CD8-positive, alpha-beta memory T cell (primary cell): Measurements from ENCODE around the gene OPCML. TPM values are rescaled to one million over a fixed set of nuclear protein-coding genes. Genes with fewer than 3 reads are reported as not detected.

Experiments used
- CTCF ChIA-PET: fragments of 350-600 bp; sonication (Branson Sonifier 250); formaldehyde crosslinking; loops from one replicate; lab custom pipeline; 2021; ENCODE audit warnings: antibody characterized with exemption; lab: Charles Lee
- POLR2A ChIA-PET: fragments of 350-600 bp; sonication (Branson Sonifier 250); formaldehyde crosslinking; loops from one replicate; lab custom pipeline; 2021; ENCODE audit warnings: antibody characterized with exemption; lab: Charles Lee
- DNase-seq, 5 donors: peaks; one replicate each; pipeline versions ENCODE4 v3.0.0 to v3.0.0-alpha.2; 2020 to 2022; ENCODE audit warnings: mixed read lengths in 1 of 5
- H3K27ac ChIP-seq: one replicate; pipeline ENCODE4 v1.7.0; 2013; ENCODE audit warnings: low read depth, mild to moderate bottlenecking, low read length, moderate library complexity
- H3K27me3 ChIP-seq: 2 replicates; pipeline ENCODE4 v1.7.0; 2013; ENCODE audit warnings: low read length, mild to moderate bottlenecking; ENCODE audit not compliant: insufficient read depth, poor library complexity, severe bottlenecking
- H3K36me3 ChIP-seq: 2 replicates; pipeline ENCODE4 v1.7.0; 2013; ENCODE audit warnings: mild to moderate bottlenecking, low read length, moderate library complexity; ENCODE audit not compliant: insufficient read depth
- H3K4me1 ChIP-seq: 2 replicates; pipeline ENCODE4 v1.7.0; 2013; ENCODE audit warnings: mild to moderate bottlenecking, low read length, moderate library complexity; ENCODE audit not compliant: insufficient read depth
- H3K4me3 ChIP-seq: 2 replicates; pipeline ENCODE4 v1.7.0; 2013; ENCODE audit warnings: mild to moderate bottlenecking, low read length
- H3K9me3 ChIP-seq: 2 replicates; pipeline ENCODE4 v1.7.0; 2013; ENCODE audit warnings: mild to moderate bottlenecking, low read length
- H3K27ac Mint-ChIP-seq, 8 donors: one replicate each; pipeline ENCODE4 v1.8.0; 2020 to 2021; ENCODE audit warnings: mixed read lengths in 8 of 8, mild to moderate bottlenecking in 6 of 8, inconsistent platforms in 3 of 8, moderate library complexity in 3 of 8
- H3K27me3 Mint-ChIP-seq, 2 donors: one replicate each; pipeline ENCODE4 v1.8.0; 2020 to 2021; ENCODE audit warnings: mixed read lengths in 2 of 2, mild to moderate bottlenecking in 1 of 2, moderate library complexity in 1 of 2
- H3K36me3 Mint-ChIP-seq, 3 donors: one replicate each; pipeline ENCODE4 v1.8.0; 2020 to 2021; ENCODE audit warnings: mixed read lengths in 3 of 3, inconsistent platforms in 1 of 3, mild to moderate bottlenecking in 1 of 3
- H3K4me1 Mint-ChIP-seq, 3 donors: one replicate each; pipeline ENCODE4 v1.8.0; 2020 to 2021; ENCODE audit warnings: mixed read lengths in 3 of 3, inconsistent platforms in 1 of 3, mild to moderate bottlenecking in 1 of 3
- H3K4me3 Mint-ChIP-seq, 7 donors: one replicate each; pipeline ENCODE4 v1.8.0; 2020 to 2021; ENCODE audit warnings: mixed read lengths in 7 of 7, mild to moderate bottlenecking in 6 of 7, moderate library complexity in 4 of 7, inconsistent platforms in 2 of 7
- H3K9me3 Mint-ChIP-seq, 5 donors: one replicate each; pipeline ENCODE4 v1.8.0; 2020 to 2022; ENCODE audit warnings: mixed read lengths in 5 of 5, mild to moderate bottlenecking in 3 of 5, moderate library complexity in 2 of 5, inconsistent platforms in 1 of 5
- polyA plus RNA-seq: library from polyadenylated mRNA; unstranded; fragments of 300-500 nt; fragmentation: Illumina TruSeq; gene quantifications from one replicate; pipeline ENCODE4 v1.2.3, GENCODE V29; 2021
- total RNA-seq, 2 experiments: library from RNA; stranded (reverse); gene quantifications; one replicate each; pipeline ENCODE4 v1.2.3, GENCODE V29; 2021

The OPCML gene
- total and polyA plus RNA-seq, 3 experiments from 2014 or later: not detected

DNA sequence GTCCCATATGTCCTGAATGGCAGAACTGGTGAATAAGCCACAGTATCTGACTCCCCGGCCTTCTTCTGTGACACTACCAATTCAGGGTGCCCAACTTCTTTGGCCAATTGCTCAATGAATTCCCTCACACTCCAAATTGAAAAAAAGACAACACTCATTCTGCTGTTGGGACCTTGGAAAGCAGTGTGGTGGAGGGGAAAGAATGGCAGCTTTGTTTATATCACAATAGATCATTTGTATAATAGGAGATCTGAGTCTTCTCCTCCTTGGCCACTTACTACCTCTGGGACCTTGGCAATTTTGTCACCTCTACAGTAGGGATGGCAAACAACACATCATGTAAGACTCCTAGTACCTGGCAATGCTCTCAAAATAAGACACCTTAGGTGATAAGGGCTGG is 64.6 kb downstream of the OPCML start:
- no peak overlapping the region for H3K4me3 ChIP-seq
- H3K27ac ChIP-seq: no peak overlapping the region
- H3K27ac Mint-ChIP-seq: no peak overlapping the region
- no peaks in the 10 kb centered on the region for H3K9me3 ChIP-seq
- POLR2A ChIA-PET: no interaction called here
- DNase-seq: no peak
- H3K36me3 ChIP-seq: no peaks in the 10 kb centered on the region
- H3K4me1 ChIP-seq: no peaks in the 10 kb centered on the region
- peaks cover 0 to 2% of the 10 kb centered on the region in 2 donors for H3K27me3 Mint-ChIP-seq
- CTCF ChIA-PET: no interaction called here
- H3K4me3 Mint-ChIP-seq: no peak overlapping the region
- no peaks in the 10 kb centered on the region for H3K27me3 ChIP-seq
- peaks cover 0 to 3% (median 0%) of the 10 kb centered on the region in 5 donors for H3K9me3 Mint-ChIP-seq
- H3K4me1 Mint-ChIP-seq: no peaks in the 10 kb centered on the region
- no peaks in the 10 kb centered on the region for H3K36me3 Mint-ChIP-seq

DNA sequence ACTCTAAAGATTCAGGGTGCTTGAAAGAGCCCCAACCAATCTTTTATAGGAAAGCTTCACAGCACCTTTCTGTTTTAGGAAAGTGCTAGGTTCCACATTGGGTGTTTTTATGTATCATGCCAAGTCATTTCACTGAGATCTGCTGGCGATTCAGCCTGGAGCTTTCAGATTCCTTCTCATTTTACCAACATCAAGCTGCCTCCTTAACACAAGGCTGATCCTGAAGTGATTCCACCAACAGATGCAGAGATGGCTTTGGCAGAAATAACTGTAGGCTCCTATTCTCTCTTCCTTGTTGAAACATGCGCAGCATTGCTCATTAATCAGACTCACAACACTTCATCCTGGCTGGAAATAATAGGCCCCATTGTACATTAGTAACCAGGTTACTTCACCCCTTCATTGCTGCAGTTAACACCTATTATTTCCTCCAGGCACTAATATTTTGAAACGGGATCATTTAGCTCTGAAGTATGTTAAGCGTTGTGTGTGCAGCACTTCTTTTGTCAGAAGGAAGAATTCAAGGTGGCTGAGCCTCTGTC is 89.0 kb downstream of the OPCML start:
- Mint-ChIP-seq H3K9me3 (peaks cover 0 to 10% (median 2%) of the 10 kb centered on the region in 5 donors), H3K36me3 (no peaks in the 10 kb centered on the region), H3K27me3 (no peaks in the 10 kb centered on the region), H3K27ac (no peak overlapping the region), H3K4me1 (no peaks in the 10 kb centered on the region), H3K4me3 (no peak overlapping the region)
- Histone ChIP-seq H3K4me3 (no peak overlapping the region), H3K36me3 (no peaks in the 10 kb centered on the region), H3K27ac (no peak overlapping the region), H3K27me3 (no peaks in the 10 kb centered on the region), H3K4me1 (no peaks in the 10 kb centered on the region), H3K9me3 (no peaks in the 10 kb centered on the region)
- ChIA-PET POLR2A (no interaction called here), CTCF (no interaction called here)
- no peak for DNase-seq

DNA sequence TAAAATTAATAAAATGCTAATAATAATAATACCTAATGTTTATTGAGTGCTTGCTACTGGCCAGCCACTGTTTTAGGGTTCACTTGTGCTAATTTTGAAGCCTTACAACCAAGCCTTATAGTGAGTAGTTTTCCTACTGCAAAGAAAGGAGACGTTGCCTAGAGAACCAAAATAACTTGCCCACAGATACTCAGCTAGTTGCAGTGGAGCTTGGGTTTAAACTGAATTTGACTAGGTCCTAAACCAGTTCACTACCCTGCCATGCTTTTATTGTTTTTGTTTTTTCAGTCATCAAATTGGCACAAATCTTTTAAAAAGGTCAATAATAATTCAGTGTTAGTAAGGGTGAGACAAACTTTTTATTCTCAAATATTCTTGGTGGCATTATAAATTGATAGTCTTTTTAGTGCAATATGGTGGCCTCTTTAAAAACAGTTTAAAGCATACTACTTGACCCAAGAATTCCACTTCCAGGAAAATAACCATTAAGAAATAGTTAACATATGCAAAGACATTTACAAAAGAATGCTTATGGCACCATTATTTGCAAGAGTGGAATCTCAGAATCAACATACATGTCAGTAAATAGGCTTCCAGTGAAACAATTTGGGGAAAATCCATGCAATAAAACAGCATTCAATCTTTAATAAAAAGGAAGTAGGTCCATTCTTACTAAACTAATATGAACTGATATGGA is 90.2 kb downstream of the OPCML start:
- Histone ChIP-seq H3K4me3 (no peak overlapping the region), H3K27ac (no peak overlapping the region), H3K9me3 (no peaks in the 10 kb centered on the region), H3K27me3 (no peaks in the 10 kb centered on the region), H3K36me3 (no peaks in the 10 kb centered on the region), H3K4me1 (no peaks in the 10 kb centered on the region)
- H3K9me3 Mint-ChIP-seq: peaks cover 0 to 8% (median 2%) of the 10 kb centered on the region in 5 donors
- no peaks in the 10 kb centered on the region for H3K27me3 Mint-ChIP-seq
- POLR2A ChIA-PET: no interaction called here
- H3K4me1 Mint-ChIP-seq: no peaks in the 10 kb centered on the region
- no peak for DNase-seq
- no peaks in the 10 kb centered on the region for H3K36me3 Mint-ChIP-seq
- no peak overlapping the region for H3K4me3 Mint-ChIP-seq
- CTCF ChIA-PET: no interaction called here
- H3K27ac Mint-ChIP-seq: no peak overlapping the region

DNA sequence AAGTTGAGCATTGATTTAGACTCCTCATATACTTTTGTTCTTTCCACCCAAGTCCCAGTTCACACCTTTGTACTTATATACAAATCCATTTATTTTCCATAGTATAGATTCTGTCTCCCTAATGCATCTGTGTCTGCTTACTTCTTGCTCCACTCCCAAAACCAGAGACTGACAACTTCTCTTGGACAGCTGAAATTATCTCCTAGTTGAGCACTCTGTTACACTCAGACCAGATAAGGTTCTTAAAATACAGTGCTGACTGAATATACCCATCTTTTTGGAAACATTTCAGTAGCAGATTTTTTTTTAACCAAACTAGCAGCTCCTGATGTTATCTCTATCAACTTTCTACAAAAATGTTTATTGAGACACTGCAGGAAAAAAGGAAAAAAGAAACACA is 106.3 kb downstream of the OPCML start:
- ChIA-PET POLR2A (no interaction called here), CTCF (no interaction called here)
- Histone ChIP-seq H3K36me3 (no peaks in the 10 kb centered on the region), H3K27ac (no peak overlapping the region), H3K9me3 (no peaks in the 10 kb centered on the region), H3K4me3 (no peak overlapping the region), H3K27me3 (no peaks in the 10 kb centered on the region), H3K4me1 (no peaks in the 10 kb centered on the region)
- Mint-ChIP-seq H3K27ac (no peak overlapping the region), H3K4me3 (no peak overlapping the region), H3K4me1 (no peaks in the 10 kb centered on the region), H3K27me3 (no peaks in the 10 kb centered on the region), H3K9me3 (peaks cover 0 to 4% (median 0%) of the 10 kb centered on the region in 5 donors), H3K36me3 (no peaks in the 10 kb centered on the region)
- DNase-seq: no peak

DNA sequence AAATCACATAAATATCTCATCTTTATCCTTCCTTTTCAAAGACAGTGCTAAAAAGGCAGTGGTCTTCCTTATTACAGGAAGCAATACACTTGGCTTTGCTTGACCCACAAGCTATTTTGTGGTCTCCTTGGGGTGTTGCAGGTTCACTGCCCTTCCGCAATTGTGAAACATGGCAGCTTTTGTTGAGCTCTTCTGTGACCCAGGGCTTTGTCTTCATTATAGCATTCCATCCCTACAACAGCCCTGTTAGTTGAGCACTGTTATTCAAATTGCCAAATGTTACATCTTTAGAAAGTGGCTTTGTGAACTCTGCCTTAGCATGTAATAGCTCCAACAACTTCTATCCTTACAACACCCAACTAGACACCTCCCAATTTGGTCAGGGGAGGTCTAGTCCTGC is 107.1 kb downstream of the OPCML start:
- Histone ChIP-seq H3K36me3 (no peaks in the 10 kb centered on the region), H3K4me1 (no peaks in the 10 kb centered on the region), H3K27ac (no peak overlapping the region), H3K4me3 (no peak overlapping the region), H3K27me3 (no peaks in the 10 kb centered on the region), H3K9me3 (no peaks in the 10 kb centered on the region)
- Mint-ChIP-seq H3K36me3 (no peaks in the 10 kb centered on the region), H3K4me3 (no peak overlapping the region), H3K27me3 (no peaks in the 10 kb centered on the region), H3K27ac (peak overlapping the region in 1 of 8 donors; percentile 47), H3K9me3 (peaks cover 0 to 10% (median 2%) of the 10 kb centered on the region in 5 donors), H3K4me1 (no peaks in the 10 kb centered on the region)
- no peak for DNase-seq
- ChIA-PET POLR2A (no interaction called here), CTCF (no interaction called here)

DNA sequence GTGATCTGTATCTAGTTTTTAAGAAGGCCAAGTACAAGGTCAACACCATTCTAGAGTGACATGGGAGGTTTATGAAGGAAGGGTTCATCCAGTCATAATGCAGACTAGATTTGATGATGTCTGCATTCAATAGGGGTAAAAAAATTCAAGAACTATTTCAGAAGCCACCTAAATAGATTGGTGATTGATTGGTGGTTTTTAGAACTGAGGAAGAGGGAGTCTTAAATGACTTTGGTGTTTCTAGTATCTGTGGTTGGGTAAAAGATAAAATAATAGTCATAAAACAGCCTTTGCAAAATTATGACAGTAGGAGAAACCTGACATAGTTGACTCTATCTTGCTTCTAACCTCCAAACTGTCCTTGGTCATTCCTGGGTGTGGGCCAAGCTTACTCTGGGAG is 114.1 kb downstream of the OPCML start:
- POLR2A ChIA-PET: no interaction called here

DNA sequence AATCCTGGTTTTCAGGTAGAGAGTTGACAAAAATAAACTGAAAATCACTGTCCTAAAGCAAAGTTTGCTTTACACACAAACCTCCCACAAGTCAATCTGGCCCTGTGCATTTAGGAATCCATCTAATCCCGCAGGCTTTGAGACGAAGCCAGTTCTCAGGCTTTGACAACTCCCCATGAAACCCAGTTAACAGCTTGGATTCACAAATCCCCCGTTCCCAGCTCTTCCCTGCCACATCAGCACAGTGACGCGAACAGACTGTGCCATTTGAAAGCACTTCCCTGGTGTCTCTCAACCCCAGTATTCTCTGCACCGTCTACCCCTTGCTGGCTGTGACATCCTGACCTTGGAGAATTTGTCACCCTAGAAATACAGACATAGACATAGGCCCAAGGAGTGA is 117.8 kb downstream of the OPCML start:
- H3K27ac ChIP-seq: no peak overlapping the region
- ChIA-PET POLR2A (no interaction called here), CTCF (no interaction called here)
- Mint-ChIP-seq H3K4me1 (no peaks in the 10 kb centered on the region), H3K27ac (no peak overlapping the region), H3K9me3 (peaks cover 0 to 12% (median 4%) of the 10 kb centered on the region in 5 donors), H3K27me3 (peaks cover 0 to 4% of the 10 kb centered on the region in 2 donors), H3K36me3 (no peaks in the 10 kb centered on the region), H3K4me3 (no peak overlapping the region)
- H3K4me1 ChIP-seq: no peaks in the 10 kb centered on the region
- no peaks in the 10 kb centered on the region for H3K27me3 ChIP-seq
- H3K9me3 ChIP-seq: no peaks in the 10 kb centered on the region
- DNase-seq: no peak
- no peaks in the 10 kb centered on the region for H3K36me3 ChIP-seq
- H3K4me3 ChIP-seq: no peak overlapping the region

More for the DNA sequence above, 114.1 kb downstream of the OPCML start:
- Histone ChIP-seq H3K36me3 (no peaks in the 10 kb centered on the region), H3K27ac (no peak overlapping the region), H3K4me1 (no peaks in the 10 kb centered on the region), H3K4me3 (no peak overlapping the region), H3K27me3 (no peaks in the 10 kb centered on the region), H3K9me3 (no peaks in the 10 kb centered on the region)
- no peak overlapping the region for H3K4me3 Mint-ChIP-seq
- no peak overlapping the region for H3K27ac Mint-ChIP-seq
- H3K36me3 Mint-ChIP-seq: no peaks in the 10 kb centered on the region
- no peak for DNase-seq
- H3K4me1 Mint-ChIP-seq: no peaks in the 10 kb centered on the region
- CTCF ChIA-PET: no interaction called here
- H3K27me3 Mint-ChIP-seq: peaks cover 0 to 4% of the 10 kb centered on the region in 2 donors
- peaks cover 2 to 15% (median 6%) of the 10 kb centered on the region in 5 donors for H3K9me3 Mint-ChIP-seq

DNA sequence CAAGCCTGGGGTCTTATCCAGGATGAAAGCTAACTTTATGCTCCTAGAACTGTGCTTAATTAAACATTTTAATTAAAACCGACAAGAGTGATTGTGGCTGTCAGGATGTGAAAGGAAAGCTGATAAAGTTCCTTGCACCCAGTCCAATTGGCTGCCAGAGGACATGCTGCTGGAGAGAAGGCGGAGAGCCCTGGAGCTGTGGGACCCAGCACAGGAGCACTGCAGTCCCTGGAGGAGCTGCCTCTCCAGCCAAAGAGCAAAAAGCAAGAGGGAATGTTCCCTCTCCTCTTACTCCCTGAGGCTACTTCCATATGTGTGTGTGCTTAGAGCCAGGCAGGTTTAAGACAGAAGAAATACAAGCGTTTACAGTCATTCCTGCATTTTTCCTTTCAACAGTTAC is 118.6 kb downstream of the OPCML start:
- H3K27ac ChIP-seq: no peak overlapping the region
- no peaks in the 10 kb centered on the region for H3K36me3 ChIP-seq
- H3K4me1 ChIP-seq: no peaks in the 10 kb centered on the region
- Mint-ChIP-seq H3K36me3 (no peaks in the 10 kb centered on the region), H3K4me3 (no peak overlapping the region), H3K27me3 (peaks cover 0 to 4% of the 10 kb centered on the region in 2 donors), H3K27ac (no peak overlapping the region), H3K9me3 (peaks cover 0 to 13% (median 4%) of the 10 kb centered on the region in 5 donors), H3K4me1 (no peaks in the 10 kb centered on the region)
- no peaks in the 10 kb centered on the region for H3K9me3 ChIP-seq
- no peak for DNase-seq
- POLR2A ChIA-PET: no interaction called here
- H3K4me3 ChIP-seq: no peak overlapping the region
- H3K27me3 ChIP-seq: no peaks in the 10 kb centered on the region
- CTCF ChIA-PET: no interaction called here
